Thoracic aorta endothelial cell (primary cell): ENCODE measurements around the gene FANCI. TPM values are rescaled to one million over a fixed set of nuclear protein-coding genes. Genes with fewer than 3 reads are reported as not detected.

Experiments
- small RNA-seq: library from RNA; depleted of rRNA; stranded (forward); fragments of <200 nt; gene quantifications from one replicate; pipeline ENCODE3, GENCODE V24; 2012
- total RNA-seq: library from RNA; depleted of rRNA; stranded (reverse); fragments of >200 nt; gene quantifications from 2 replicates; pipeline ENCODE4 v1.2.3, GENCODE V29; 2012

The FANCI gene
- 63.3 and 82.3 TPM in 2 replicates for total RNA-seq

GRCh38 chr15:89243691-89244573 lies at the start of gene FANCI:
Gene FANCI (plus strand): TSS chr15:89243979. CDS start chr15:89247648, 3,669 bp downstream.

GRCh38 chr15:89221543-89221942 lies 22.2 kb upstream of the FANCI start, which contains the start of gene RLBP1:
Gene RLBP1 (minus strand): TSS chr15:89221579. CDS start chr15:89218975, 2,604 bp downstream.

GRCh38 chr15:89334510-89335297 lies 90.9 kb downstream of the FANCI start, which contains the start of gene POLG:
Gene POLG (minus strand): TSS chr15:89334824. CDS start chr15:89333754, 1,070 bp downstream.

Small RNA genes lying within 50 kb of the gene (small RNA-seq; reads per million reads assigned to genes)
- gene MIR6766, result not detected

Other genes with a start within 250 kb of the FANCI start
- gene ABHD2, start 155.5 kb upstream of the FANCI start, total RNA-seq, result 53.7 and 82.5 TPM in 2 replicates
- gene RLBP1, start 22.4 kb upstream of the FANCI start, total RNA-seq, result not detected in 2 replicates
- 76.1 and 91.8 TPM in 2 replicates for gene POLG, start 90.8 kb downstream of the FANCI start, total RNA-seq